Activated naive CD8-positive, alpha-beta T cell treated with anti-CD3 and anti-CD28 coated beads, Interleukin-2, amount 50 U/mL, for 24 hours (primary cell): ENCODE data around the gene GBX1.

Experiments
- ATAC-seq: fragments of 150-1000 bp; cut with Tn5 transposase; one replicate; pipeline ENCODE4 v1.10.0; 2021
- DNase-seq: peaks from one replicate; pipeline ENCODE4 v3.0.0; 2021
- H3K27ac Mint-ChIP-seq: one replicate; pipeline ENCODE4 v1.8.0; 2021; ENCODE audit warnings: mild to moderate bottlenecking, mixed read lengths
- H3K27me3 Mint-ChIP-seq: one replicate; pipeline ENCODE4 v1.8.0; 2021; ENCODE audit warnings: mixed read lengths
- H3K36me3 Mint-ChIP-seq: one replicate; pipeline ENCODE4 v1.8.0; 2021; ENCODE audit warnings: low read depth, mixed read lengths
- H3K4me1 Mint-ChIP-seq: one replicate; pipeline ENCODE4 v1.8.0; 2021; ENCODE audit warnings: mixed read lengths
- H3K4me3 Mint-ChIP-seq: one replicate; pipeline ENCODE4 v1.8.0; 2021; ENCODE audit warnings: mild to moderate bottlenecking, moderate library complexity, mixed read lengths
- H3K9me3 Mint-ChIP-seq: one replicate; pipeline ENCODE4 v1.8.0; 2021; ENCODE audit warnings: mixed read lengths

GBX1 gene

DNA sequence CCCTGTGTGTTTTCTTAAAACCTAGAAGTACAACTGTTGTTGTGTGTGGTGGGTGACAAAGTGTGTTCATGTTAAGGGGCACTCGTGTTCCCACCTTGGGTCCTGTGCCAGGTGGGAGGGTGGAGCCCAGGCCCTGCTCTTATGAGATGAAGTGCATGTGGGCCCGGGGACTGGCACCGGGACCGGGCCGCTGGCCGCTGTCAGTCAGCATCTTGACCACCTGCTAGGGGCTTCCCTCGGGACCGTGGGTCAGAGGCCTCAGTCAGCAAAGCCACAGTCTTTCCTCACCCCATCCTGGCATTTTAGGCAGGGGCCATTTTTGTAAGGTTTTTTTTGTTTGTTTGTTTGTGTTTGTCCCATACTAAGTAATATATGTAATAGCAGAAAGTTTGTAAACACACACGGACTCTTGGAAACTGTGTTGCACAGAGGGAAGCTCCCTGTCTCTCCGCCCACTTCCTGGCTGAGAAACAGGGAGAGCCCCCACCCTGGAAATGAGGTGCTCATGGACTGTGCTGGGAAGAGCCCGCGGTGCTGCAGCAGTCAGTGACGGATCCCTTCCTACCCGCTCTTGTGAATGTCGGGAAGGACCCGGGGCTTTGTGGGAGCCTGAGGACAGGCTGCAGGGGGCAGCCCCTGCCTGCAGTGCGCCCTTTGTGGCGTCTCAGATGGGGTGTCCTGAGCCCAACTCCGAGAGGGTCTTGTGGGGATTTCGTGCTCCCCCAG, 67.8 kb downstream of the GBX1 start:
- H3K4me1 Mint-ChIP-seq = no peaks in the 10 kb centered on the region
- no peak overlapping the region for H3K27ac Mint-ChIP-seq
- H3K9me3 Mint-ChIP-seq = no peaks in the 10 kb centered on the region
- ATAC-seq (no peak), DNase-seq (no peak)
- H3K4me3 Mint-ChIP-seq = no peak overlapping the region
- H3K36me3 Mint-ChIP-seq = peaks cover 2% of the 10 kb centered on the region
- H3K27me3 Mint-ChIP-seq = no peaks in the 10 kb centered on the region
